NCI-H2196 (cell line): Measurements from ENCODE around the gene LCN10.

Experiments
- DNase-seq: peaks from one replicate; lab custom pipeline; 2025; ENCODE audit not compliant: unreplicated experiment; lab: John Stamatoyannopoulos, UW

LCN10 gene

GRCh38 chr9:136690104-136690805 is 52.5 kb downstream of the LCN10 start:
- DNase-seq = peak; percentile 36

GRCh38 chr9:136689108-136689460 is 53.7 kb downstream of the LCN10 start:
- no peak for DNase-seq

- DNase-seq = no peak
Measured at GRCh38 chr9:136688274-136689107, 54.2 kb downstream of the LCN10 start.
